Measurements from ENCODE around the gene IL4R.

The IL4R gene

DNA sequence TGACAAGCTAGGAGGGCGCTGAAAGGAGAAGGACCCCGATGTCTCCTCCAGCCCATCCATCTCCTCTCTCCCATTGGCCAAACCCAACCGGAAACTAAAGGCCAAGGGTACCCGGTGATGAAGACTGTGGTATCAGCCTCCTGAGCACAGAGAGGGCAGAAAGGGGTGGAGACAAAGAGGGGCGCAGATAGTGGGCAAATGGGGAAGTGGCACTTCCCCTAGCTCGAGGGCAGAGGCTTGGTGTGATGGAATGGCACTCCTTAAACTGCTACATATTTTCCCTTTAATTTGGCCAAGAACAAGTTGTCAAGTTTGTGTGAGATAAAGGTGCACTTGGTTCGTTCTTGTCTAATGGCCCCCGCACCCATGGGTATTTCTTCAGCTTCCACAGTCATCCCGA, 27.8 kb downstream of the IL4R start:
- no peak overlapping the region for H3K4me3 ChIP-seq (ENCODE audit: low read depth, low read length)
- TF ChIP-seq, protein P1, sequence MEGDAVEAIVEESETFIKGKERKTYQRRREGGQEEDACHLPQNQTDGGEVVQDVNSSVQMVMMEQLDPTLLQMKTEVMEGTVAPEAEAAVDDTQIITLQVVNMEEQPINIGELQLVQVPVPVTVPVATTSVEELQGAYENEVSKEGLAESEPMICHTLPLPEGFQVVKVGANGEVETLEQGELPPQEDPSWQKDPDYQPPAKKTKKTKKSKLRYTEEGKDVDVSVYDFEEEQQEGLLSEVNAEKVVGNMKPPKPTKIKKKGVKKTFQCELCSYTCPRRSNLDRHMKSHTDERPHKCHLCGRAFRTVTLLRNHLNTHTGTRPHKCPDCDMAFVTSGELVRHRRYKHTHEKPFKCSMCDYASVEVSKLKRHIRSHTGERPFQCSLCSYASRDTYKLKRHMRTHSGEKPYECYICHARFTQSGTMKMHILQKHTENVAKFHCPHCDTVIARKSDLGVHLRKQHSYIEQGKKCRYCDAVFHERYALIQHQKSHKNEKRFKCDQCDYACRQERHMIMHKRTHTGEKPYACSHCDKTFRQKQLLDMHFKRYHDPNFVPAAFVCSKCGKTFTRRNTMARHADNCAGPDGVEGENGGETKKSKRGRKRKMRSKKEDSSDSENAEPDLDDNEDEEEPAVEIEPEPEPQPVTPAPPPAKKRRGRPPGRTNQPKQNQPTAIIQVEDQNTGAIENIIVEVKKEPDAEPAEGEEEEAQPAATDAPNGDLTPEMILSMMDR (IDR thresholded peaks at IDR 0.05; ENCODE audit: borderline replicate concordance, insufficient read depth, low read depth, low read length) = no peak

DNA sequence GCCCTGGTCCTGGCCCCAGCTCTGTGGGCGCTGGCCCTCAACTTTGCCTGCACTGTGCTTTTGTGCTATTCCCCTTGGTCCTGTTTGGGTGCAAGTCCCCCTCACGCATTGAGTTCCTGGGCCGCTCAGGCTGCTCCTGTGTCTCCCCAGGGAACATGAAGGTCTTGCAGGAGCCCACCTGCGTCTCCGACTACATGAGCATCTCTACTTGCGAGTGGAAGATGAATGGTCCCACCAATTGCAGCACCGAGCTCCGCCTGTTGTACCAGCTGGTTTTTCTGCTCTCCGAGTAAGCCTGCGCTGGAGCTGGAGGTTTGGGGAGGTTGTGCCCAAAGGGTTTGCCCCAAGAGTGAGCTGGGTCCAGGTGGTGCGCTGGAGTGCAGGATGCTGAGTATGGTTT, 28.2 kb downstream of the IL4R start:
- TF ChIP-seq, protein P1 (IDR thresholded peaks at IDR 0.05; ENCODE audit: borderline replicate concordance, insufficient read depth, low read depth, low read length) = no peak
- no peak overlapping the region for H3K4me3 ChIP-seq (ENCODE audit: low read depth, low read length)

DNA sequence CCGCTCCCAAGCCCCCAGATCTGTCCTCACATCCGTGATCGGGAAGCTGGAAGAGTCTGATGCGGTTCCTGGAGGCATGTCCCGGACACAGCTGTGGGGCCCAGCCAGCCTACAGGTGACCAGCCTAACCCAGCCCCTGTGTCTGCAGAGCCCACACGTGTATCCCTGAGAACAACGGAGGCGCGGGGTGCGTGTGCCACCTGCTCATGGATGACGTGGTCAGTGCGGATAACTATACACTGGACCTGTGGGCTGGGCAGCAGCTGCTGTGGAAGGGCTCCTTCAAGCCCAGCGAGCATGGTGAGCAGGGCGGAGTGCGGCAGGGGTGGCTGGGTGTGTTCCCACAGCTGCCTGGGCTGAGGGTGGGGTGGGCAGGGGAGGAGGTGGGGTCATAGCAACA, 30.9 kb downstream of the IL4R start:
- TF ChIP-seq, protein P1 (IDR thresholded peaks at IDR 0.05; ENCODE audit: borderline replicate concordance, insufficient read depth, low read depth, low read length) = no peak
- no peak overlapping the region for H3K4me3 ChIP-seq (ENCODE audit: low read depth, low read length)

DNA sequence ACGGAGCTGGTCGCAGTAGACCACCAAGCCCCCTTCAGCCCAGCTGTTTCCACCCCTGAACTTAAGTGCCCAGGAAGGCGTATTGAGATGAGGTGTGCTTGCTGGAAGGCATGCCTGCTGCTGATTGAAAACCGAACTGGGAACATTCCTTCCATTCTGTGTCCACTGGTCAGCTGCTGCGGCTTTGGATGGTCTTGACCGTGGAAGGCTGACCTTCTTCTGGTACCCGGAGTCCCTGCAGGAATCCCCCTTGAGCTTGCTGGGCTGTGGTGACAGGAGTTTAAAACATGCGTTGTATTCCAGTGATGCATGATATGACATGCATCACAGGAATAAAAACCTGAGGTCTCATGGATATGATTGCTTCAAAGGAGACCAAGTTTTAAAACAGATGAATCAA, 31.4 kb downstream of the IL4R start:
- no peak overlapping the region for H3K4me3 ChIP-seq (ENCODE audit: low read depth, low read length)
- TF ChIP-seq, protein P1 (IDR thresholded peaks at IDR 0.05; ENCODE audit: borderline replicate concordance, insufficient read depth, low read depth, low read length) = no peak

DNA sequence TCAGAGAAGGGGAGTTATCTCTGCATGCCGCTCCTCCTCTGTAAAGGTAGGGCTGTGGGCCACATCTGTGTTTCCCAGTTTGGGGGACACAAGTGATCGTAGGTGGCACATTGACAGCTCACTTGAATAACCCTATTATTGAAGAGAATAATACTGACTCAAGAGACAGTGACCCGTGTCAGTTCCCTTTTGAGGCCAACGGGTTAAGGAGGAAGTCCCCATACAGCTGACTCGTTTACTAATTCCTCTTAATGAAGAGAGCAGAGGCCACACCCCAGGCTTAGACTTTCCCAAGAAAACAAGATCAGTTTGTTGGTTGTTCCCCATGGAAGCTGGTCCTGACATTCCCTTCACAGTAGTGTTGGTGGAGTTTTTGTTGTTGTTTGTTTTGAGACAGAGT, 33.0 kb downstream of the IL4R start:
- H3K4me3 ChIP-seq (ENCODE audit: low read depth, low read length) = no peak overlapping the region
- TF ChIP-seq, protein P1 (IDR thresholded peaks at IDR 0.05; ENCODE audit: borderline replicate concordance, insufficient read depth, low read depth, low read length) = no peak

DNA sequence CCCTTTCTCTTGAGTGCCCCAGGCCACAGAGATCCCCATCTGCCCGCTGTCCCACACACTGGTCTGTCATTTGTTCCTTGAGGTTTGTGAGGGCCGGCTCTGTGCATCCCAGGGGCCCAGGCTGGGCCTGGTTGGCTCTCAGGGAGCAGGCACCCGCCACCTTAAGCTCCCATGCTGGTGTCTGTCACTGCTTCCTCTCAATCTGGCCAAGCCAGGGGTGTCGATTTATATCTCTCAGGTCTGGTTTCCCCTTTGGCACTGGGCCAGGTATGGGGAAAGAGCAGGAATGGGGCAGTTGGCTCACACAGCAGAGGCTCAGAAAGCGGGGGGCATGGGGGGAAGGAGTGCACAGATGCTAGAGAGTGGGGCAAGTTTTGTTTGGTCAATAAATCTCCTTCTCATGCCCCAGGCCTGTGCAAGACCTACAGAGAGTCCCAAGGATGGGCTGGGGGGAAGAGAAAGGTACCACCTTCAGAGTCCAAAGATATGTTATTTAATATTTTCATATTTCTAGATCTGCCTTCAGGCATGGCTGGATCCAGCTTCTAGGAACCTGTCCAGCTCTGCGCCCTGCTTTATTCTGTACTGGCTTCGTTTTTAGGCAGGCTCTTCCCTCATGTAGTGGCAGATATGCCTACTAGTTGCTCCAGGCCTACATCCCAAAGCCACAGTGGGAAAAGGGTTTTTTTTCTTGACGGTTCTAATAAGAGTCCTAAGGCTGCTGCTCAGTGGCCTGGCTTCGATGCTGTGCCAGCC, 34.3 kb downstream of the IL4R start:
- TF ChIP-seq, protein P1 (IDR thresholded peaks at IDR 0.05; ENCODE audit: borderline replicate concordance, insufficient read depth, low read depth, low read length) = no peak
- no peak overlapping the region for H3K4me3 ChIP-seq (ENCODE audit: low read depth, low read length)

DNA sequence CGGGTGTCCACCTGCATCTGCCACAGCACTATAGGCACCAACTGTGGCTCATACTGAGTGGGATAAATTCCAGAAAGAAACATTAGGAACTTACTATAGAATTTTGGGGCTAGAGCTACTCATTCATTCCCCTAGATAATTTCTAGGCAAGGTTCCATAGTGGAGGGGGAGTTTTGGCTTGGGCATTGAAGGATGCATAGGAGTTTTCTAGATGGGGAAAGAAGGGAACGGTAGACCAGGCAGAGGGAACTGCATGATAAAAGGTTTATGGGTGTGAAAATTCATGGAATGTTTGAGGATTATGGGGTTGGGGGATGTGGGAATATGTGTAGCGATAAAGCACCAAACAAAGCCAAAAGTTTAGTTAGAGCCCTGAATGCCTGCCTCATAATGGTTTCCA, 35.5 kb downstream of the IL4R start:
- no peak overlapping the region for H3K4me3 ChIP-seq (ENCODE audit: low read depth, low read length)
- TF ChIP-seq, protein P1 (IDR thresholded peaks at IDR 0.05; ENCODE audit: borderline replicate concordance, insufficient read depth, low read depth, low read length) = no peak

All from GM12875 (cell line).